ENCODE results near the gene GALNT10.

GALNT10 gene

DNA sequence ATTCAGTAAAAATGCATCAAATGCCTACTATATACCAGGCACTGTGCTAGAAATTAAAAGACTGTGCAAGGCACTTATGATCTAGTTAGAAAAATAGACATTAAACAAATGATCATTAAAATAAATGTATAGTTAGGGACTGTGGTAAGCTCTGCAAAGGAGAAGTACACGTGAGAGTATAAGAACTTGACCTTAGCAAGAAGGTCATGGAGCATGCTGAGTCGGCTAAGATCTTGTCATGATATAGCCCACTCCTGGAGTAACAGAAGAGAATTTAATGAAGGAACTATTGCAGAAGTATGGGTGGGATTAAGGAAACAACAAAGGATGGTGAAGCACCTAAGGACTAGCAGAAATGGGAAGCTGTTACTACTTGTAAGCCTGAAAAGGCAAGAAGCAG, 231.8 kb downstream of the GALNT10 start:
- in situ Hi-C loops (cut with HindIII; ENCODE audit: low sequenced_read_pairs) = no loop called here

DNA sequence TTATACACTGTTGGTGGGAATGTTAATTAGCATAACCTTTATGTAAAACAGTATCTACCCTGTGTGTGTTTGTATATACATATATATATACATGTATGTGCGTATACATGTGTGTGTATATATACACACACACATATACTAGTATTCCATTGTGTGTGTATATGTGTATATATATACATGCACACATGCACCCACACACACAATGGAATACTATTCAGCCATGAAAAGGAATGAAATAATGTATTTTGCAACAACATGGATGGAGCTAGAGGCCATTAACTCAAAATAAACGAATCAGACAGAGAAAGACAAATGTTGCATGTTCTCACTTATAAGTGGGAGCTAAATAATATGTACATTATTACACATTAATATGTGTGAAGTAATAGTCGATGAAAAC, 237.7 kb downstream of the GALNT10 start:
- in situ Hi-C loops (cut with HindIII; ENCODE audit: low sequenced_read_pairs) = no loop called here

DNA sequence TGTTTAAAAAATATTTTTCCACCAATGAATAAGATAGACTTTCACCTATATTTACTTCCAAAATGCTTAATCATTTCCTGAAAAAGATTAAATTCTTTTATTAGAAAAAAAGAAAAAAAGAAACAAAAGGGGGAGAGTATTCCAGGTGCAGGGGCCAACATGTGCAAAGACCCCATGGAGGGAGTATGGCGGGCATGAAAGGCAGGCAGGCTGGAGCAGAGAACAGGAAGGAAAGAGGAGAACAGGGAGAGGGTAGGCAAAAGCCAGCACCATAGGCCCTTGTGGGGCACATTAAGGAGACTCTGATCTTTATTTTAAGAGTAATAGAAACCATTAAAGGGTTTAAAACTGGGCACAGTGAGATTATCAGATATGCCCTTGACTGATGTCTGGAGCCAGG, 238.8 kb downstream of the GALNT10 start:
- in situ Hi-C loops (cut with HindIII; ENCODE audit: low sequenced_read_pairs) = no loop called here

DNA sequence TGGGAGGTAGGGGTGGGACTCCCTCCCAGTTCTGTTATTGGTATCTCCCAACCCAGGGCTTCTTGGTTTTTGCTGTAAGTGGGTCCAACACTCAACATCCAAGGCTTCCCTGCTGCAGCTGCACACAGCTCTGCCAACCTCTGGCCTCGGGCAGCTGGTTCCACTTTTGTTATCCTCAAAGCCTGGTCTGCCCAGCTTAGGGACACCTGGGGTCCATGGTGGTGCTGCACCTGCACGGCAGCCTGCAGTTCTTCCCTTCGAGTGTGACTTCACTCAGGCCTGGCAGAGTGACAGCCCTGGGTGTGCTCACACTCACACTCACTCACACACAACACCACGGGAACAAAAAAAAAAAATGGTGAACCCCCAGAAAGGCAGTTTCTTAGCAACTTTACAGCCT, 239.9 kb downstream of the GALNT10 start:
- in situ Hi-C loops (cut with HindIII; ENCODE audit: low sequenced_read_pairs) = no loop called here

DNA sequence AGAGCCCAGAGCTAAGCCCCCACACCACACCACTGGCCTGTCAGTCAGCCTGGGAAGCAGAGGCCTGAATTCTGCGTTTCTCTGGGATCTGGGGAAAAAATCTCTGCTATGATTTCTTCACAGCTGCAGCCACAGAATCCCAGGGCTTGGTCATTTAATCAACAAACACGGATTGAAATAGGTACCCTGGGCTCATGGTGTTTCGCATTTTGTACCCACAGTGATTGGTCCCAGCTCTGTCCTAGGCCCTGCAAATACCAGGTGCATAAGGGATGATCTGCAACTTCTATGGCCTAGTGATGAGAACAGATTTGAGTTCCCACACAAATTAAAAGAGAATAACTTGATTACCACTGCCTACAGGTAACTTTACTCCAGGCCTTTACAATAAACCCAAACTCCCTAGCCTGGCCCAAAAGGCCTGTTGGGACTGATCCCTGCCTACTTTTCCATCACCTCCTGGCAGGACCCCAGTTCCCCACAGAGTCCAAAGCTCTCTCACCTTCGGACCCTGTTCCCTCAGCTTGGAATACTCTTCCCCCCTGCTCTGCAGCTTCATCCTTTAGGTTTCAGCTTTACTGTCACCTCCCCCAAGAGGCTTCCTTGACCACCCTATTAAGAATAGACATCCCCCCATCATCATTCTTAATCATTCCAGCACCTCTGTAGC, 240.6 kb downstream of the GALNT10 start:
- in situ Hi-C loops (cut with HindIII; ENCODE audit: low sequenced_read_pairs) = no loop called here

DNA sequence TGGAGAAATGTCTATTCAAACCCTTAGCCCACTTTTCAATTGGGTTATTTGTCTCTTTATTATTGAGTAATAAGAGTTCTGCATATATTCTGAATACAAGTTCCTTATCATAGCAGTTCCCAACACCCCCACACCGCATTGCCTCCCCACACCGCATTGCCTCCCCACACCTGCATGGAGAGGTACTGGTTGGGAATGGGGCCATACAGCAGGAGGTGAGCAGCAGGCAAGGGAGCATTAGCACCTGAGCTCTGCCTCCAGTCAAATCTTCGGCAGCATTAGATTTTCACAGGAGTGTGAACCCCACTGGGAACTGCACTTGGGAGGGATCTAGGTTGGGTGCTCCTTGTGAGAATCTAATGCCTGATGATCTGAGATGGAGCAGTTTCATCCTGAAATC, 244.7 kb downstream of the GALNT10 start:
- in situ Hi-C loops (cut with HindIII; ENCODE audit: low sequenced_read_pairs) = no loop called here

DNA sequence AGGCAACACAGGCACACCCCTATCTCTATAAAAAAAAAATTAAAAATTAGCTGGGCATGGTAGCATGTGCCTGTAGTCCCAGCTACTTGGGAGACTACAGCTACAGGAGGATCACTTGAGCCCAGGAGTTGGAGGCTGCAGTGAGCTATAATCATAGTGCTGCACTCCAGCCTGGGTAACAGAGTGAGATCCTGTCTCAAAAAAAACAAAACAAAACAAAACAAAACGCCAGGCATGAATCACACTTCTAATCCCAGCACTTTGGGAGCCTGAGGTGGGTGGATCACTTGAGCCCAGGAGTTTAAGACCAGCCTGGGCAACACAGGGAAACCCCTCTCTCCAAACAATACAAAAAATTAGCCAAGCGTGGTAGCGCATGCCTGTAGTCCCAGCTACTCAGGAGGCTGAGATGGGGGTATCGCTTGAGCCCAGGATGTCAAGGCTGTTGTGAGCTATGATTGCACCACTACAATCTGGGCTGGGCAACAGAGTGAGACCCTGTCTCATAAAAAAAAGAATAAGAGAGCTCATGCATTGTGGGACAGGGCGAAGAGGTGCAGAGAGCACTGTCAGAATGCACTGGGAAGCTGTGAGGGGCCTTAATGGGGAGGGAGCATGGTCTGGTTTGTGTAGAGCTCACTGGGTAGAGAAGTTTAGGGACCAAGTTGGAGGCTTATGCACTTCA, 246.9 kb downstream of the GALNT10 start:
- in situ Hi-C loops (cut with HindIII; ENCODE audit: low sequenced_read_pairs) = no loop called here

DNA sequence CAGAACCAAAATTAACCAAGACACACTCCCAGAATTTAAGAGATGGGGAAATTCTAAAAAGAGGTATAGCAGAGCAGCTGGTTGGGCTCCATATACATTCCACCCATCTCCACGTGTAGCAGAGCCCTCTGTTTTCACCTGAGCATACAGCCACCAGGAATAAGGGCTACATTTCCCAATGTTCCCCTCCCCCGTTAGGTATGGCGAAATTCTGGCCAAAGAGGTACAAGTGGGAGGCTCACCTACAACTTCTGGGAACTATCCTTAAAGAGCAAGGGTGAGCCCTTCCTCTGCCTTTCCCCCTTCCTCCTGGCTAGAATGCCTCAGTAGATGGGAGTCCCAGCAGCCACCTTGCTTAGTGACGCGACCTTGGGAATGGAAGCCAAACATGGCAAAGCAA, 250.0 kb downstream of the GALNT10 start:
- in situ Hi-C loops (cut with HindIII; ENCODE audit: low sequenced_read_pairs) = no loop called here

DNA sequence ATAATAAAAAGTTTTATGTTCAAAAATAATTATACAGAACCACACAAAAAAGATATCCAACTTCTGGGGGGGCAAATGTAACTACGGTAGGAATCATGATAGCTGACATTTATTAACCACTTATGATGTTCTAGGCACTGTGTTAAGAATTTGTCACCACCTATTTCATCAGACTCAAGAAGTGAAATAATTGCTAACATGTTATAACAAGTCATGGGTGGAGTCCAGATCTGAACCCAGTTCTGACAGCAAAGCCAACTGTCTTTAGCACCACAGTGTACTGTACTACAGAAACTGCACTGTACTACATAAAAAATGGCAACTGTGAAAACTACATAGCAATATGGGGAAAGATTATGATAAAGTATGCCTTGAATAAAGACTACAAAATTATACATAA, 252.3 kb downstream of the GALNT10 start:
- in situ Hi-C loops (cut with HindIII; ENCODE audit: low sequenced_read_pairs) = no loop called here

DNA sequence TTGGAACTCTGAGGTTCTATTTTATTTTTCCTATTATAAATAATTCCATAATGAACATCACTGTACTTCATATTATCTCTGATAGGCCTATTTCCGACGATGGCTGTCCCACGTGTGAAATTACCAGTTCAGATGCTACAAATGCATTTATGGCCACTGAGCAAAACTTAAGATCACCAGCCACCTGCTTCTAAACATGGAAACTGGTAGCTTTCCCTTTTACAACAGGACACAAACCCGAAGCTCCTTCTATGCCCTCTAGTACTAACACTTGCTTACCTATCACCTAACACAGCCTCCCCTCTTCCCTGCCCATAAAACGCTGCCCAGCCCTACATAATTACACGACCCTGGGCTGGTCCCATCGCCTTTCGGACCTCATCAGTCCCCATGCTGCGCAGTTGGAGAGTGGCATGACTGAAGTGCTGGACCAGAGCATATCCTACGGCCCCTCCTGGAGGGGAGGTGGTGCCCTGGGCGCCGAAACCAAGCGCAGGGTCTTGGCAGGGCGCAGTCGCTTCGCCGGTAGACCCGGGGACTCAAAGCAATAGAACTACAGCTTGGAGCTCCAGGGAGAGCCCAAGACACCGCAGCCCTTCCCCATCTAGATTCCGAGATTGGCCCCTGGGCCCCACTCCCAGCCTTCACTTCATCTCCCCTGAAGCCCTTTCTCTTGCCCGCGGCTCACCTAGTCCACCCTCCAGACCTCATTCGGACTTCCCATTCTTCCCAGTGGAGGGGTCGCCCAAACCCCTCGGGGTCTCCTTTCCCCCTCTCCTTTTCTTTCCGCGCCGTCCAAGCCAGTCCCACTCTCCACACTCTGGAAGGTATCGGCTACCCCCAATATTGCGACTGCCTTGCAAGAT, 254.3 kb downstream of the GALNT10 start:
- in situ Hi-C loops (cut with HindIII; ENCODE audit: low sequenced_read_pairs) = no loop called here

DNA sequence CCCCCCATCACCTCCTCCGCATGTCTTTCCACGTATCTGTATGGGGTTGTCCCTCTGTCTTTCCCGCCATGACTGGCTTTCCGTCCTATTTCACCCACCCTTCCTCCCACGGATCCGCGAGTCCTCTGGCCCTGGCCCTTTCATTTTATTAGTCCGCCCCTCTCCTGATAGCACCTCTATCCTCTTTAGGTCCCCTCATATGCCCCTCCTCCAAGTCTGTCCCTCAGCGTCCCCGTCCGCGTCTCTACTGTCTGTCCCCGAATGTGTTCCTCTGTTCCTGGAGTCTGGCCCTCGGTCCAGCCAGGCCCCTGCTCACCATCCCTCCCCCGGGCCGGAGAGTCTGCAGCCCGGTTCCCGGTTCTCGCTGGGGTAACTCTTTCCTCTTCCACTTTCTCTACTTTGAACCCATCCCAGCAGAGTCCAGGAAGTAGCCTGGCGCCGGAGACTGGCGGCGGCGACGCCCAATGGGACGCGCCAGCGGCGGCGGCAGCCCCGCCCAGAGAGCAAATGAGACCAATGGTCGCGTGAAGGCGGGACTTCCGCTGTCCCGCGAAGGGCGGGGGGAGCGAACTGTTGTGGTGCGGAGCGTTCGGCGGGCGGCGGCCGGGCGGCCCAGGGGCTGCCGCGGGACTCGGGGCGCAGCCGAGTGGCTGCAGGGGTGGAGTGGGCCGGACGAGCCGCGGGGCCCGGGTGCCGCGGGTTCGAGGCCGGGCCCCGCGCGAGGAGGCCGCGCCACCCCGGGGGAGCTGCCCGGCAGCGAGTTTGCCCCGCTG, 255.1 kb downstream of the GALNT10 start, which contains the start of gene SAP30L:
SAP30L (plus strand) TSS at position 576 of the 773 bp plus-strand sequence. CDS start 608 bp downstream, outside the sequence.
- in situ Hi-C loops (cut with HindIII; ENCODE audit: low sequenced_read_pairs) = no loop called here

DNA sequence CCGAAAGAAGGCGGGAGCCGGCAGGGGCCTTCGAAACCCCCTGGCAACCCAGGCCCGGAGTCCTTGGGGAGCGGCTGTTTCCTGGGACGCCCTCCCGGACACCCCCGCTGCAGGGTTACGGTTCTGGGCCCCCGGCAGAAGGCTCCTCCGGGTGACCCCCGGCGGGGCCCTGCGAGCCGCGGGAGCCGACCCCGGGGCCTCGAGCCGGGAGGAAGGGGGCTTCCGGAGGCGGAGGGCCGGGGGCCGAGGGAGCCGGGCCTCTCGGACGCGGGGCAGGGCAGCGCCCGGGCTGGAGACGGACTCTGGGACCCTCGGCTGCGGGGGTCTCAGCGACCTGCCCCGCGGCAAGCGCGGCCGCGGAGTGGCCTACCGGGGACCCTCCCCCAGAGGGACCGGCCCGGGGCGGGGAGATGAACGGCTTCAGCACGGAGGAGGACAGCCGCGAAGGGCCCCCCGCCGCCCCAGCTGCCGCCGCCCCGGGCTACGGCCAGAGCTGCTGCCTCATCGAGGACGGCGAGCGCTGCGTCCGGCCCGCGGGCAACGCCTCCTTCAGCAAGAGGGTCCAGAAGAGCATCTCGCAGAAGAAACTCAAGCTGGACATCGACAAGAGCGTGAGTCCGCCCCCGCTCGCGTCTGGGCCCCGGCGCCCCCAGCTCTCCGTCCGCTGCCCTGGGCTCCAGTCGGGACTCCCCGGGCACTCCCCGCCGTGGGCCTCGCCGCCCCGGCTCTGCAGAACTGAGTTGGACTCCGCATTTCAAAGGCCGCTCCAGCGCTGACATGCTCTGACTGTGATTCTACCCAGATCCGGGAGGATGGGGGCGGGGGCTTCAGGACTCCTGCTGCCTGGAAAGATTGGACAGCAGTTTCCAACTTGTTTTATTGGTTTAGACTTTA, 255.9 kb downstream of the GALNT10 start:
- in situ Hi-C loops (cut with HindIII; ENCODE audit: low sequenced_read_pairs) = no loop called here

DNA sequence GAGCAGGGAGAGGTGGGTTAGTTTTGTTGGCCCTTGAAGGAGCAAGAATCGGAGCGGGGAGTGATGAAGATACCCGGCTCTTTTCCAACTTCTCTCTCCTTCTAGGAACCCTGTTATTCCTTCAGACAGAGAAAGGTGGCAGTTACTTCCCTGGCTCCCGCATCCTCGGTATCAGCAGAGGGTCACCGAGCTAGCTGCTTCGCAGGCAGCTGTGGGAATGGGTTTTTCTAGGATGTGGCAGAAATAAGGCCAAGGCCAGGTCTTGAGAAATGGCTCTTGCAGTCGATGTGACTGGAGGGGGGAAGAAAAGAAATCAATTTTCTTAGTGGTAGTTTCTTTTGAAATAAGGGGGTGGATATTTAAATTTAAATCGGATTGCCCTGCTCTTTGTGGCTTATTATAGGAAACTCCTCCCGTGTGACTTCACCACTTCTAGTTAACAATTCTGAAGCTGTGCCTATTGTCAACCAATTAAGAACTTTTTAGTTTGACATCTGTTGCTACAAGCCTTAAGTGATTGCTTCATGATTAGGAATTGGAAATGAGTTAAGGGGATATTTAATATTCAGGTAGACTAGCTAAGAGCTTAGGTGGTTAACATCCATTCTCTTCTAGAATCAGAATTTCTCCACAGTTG, 256.7 kb downstream of the GALNT10 start:
- in situ Hi-C loops (cut with HindIII; ENCODE audit: low sequenced_read_pairs) = no loop called here

DNA sequence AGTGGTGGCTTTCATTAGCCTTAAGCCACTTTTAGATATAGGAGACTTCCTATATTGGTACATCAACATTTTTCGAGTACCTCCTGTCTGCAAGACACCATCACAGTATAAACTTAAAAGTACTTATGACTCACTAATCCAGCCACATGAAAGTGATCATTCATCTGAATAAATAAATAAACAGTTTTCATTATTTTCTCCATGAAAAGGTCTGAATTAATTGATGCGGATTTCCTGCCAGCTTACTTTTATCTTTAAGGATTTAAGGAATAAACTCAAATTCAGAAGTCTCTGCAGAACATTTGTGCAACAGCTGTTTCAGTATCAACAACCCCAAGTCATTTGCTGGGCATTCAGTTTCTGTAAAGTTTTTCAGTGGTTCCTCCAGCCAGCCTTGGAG, 259.3 kb downstream of the GALNT10 start:
- in situ Hi-C loops (cut with HindIII; ENCODE audit: low sequenced_read_pairs) = no loop called here

DNA sequence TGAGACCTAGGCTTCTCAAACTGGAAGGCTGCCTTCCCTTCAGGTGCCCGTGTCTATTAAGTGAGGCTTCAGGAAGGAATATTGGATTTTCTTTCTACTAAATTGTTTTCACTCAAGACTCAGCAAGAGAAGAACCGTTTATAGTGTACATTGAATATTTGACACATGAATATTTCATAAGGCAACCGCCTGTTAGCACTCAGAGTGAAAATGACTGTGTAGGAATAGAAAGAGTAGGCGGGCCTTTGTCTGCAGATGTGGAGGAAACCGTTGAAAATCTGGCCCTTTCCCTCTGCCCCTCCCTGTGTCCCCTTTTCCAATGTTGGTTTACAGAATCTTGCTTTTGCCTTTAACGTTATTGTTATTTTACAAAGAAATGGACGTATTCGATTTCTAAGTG, 261.4 kb downstream of the GALNT10 start:
- in situ Hi-C loops (cut with HindIII; ENCODE audit: low sequenced_read_pairs) = no loop called here

DNA sequence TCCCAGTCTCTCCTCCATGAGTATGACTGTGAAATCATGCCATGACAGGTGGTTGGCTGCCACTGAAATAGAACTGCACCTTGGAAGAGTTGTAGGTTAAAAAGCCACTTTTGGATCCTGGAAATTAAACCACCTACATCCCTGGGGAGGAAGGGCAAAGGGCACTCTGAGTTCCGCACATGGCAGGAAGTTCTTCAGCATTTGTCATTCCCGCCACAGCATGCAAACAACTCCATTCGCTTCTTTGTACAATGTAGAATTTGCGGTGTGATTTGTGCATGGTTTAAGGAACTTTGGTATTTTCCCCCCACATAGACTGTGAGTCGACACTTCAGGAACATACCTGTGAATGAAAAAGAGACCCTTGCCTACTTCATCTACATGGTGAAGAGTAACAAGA, 265.1 kb downstream of the GALNT10 start:
- in situ Hi-C loops (cut with HindIII; ENCODE audit: low sequenced_read_pairs) = no loop called here

DNA sequence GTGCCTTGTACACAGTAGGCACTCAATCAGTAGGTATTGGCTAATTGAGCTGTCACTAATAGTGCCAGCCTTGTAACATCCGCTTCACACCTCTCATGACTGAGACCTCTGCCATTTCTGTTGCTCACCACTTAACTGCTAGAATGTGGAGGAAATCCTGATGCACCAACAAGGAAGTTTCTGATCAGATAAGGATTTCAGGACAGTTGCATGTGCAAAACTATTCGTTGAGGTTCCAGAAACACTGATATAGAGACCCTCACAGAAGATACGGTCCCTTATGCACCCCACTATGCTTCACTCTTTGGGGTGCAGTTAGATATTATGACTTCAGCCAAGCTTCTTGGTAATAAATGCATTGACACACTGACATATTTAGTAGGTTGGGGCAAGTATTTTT, 266.0 kb downstream of the GALNT10 start:
- in situ Hi-C loops (cut with HindIII; ENCODE audit: low sequenced_read_pairs) = no loop called here

DNA sequence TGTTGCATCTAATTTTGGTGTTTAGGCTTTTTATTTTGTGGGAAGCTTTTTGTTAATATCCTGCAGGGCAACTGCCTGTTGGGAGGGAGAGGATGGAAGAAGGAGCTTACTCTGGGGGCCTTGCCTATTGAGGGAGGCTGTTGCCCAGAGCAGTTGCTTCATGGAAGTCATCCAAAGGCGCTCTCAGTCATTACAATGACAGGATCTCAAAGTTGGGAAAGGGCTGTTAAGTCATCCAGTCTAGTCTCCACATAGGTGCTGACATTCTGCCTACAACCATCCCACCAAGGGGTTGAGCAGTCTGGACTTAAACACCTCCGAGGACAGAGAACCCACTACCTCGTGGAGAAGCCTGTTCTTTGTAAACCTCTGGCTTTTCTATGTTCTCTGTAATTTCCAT, 268.5 kb downstream of the GALNT10 start:
- in situ Hi-C loops (cut with HindIII; ENCODE audit: low sequenced_read_pairs) = no loop called here

DNA sequence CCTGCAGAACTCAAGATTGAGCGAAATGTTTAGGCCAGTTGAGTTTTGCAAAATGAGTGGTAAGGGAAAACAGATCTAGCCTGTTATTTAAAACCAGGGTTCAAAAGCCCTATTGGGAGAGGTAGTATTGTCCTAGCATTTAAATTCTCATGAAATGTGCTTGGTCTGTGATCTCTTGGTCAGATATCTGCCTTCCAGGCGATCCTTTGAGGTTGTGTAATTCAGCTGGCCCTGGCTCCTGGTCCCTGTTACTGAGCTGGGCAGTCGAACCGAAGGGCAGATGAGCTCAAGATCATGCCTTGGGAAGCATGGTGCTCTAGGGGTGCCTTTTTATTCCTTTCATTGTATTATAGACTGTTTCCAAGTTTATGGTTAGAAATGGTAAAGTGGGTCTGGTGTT, 269.6 kb downstream of the GALNT10 start:
- in situ Hi-C loops (cut with HindIII; ENCODE audit: low sequenced_read_pairs) = no loop called here

DNA sequence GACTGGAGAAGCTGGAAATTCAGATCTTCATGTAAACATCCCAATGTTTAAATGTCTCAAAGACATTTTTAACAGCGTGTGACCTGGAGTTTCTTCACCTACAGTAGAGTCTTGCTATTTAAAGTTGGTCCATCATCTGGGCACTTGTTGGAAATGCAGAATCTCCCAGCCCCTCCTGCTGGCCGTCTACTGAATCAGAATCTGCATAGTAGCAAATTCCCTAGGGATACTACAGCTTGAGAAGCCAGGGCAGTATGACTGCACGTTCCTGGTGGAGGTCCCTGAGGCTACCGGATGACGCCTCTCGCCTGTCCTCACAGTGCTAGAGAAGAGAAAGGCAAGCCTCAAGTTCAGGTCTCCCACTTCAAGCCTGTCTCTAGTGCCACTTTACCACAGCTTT, 271.0 kb downstream of the GALNT10 start:
- in situ Hi-C loops (cut with HindIII; ENCODE audit: low sequenced_read_pairs) = no loop called here
